ENCODE data around the gene UBTD2. TPM values are rescaled to one million over a fixed set of nuclear protein-coding genes. Genes with fewer than 3 reads are reported as not detected.

UBTD2 gene
- polyA plus RNA-seq, 3 donors, result 2.3 to 3.2 (median 2.6) TPM

GRCh38 chr5:172267943-172268342 is 15.6 kb downstream of the UBTD2 start:
- Mint-ChIP-seq H3K4me3 (no peak overlapping the region), H3K4me1 (peaks cover 5% of the 10 kb centered on the region), H3K27ac (no peak overlapping the region), H3K9me3 (no peaks in the 10 kb centered on the region), H3K36me3 (peaks cover 8 to 15% of the 10 kb centered on the region in 2 donors), H3K27me3 (ENCODE audit: low read depth in 3 of 3) (no peaks in the 10 kb centered on the region)
- intact Hi-C loops (cut with micrococcal nuclease), result no loop called here
- 35% methylated on average over 2 of the region's 4 CpGs for WGBS (ENCODE audit: insufficient coverage)
- no peak overlapping the region for H3K9ac ChIP-seq (ENCODE audit: insufficient read depth, low read length, poor library complexity, severe bottlenecking)
- H3K27ac ChIP-seq (ENCODE audit: low read depth in 1 of 2, low read length in 2 of 2), result no peak overlapping the region
- H3K36me3 ChIP-seq (replicated peaks in 1 of 2; ENCODE audit: control insufficient read depth in 1 of 2, insufficient read depth in 2 of 2, low read length in 2 of 2), result no peaks in the 10 kb centered on the region
- peaks cover 14% of the 10 kb centered on the region for H3K79me2 ChIP-seq (ENCODE audit: insufficient read depth, low read length)
- no peak overlapping the region for H3K4me3 ChIP-seq (replicated peaks in 1 of 3; ENCODE audit: low read depth in 2 of 3, low read length in 3 of 3)
- no peaks in the 10 kb centered on the region for H3K9me3 ChIP-seq (replicated peaks in 1 of 2; ENCODE audit: control insufficient read depth in 1 of 2, insufficient read depth in 1 of 2, low read length in 2 of 2)
- H3K4me1 ChIP-seq (ENCODE audit: control insufficient read depth in 1 of 2, insufficient read depth in 2 of 2, low read length in 2 of 2), result no peaks in the 10 kb centered on the region
- DNase-seq, result no peak
- H4K20me1 ChIP-seq (ENCODE audit: insufficient read depth, low read length), result no peaks in the 10 kb centered on the region
- H3K27me3 ChIP-seq (ENCODE audit: control insufficient read depth in 2 of 2, insufficient read depth in 2 of 2, low read length in 2 of 2), result no peaks in the 10 kb centered on the region
- H2AFZ ChIP-seq (ENCODE audit: insufficient read depth, low read depth, low read length, poor library complexity, severe bottlenecking), result no peak overlapping the region
- H3K4me2 ChIP-seq (replicated peaks; ENCODE audit: extremely low read depth, low read length, poor library complexity, severe bottlenecking), result no peak overlapping the region
- no peak for TF ChIP-seq CTCF (IDR thresholded peaks at IDR 0.05)

GRCh38 chr5:172266676-172267092 is 16.9 kb downstream of the UBTD2 start:
- intact Hi-C loops (cut with micrococcal nuclease), result no loop called here
- no CpG with 5 or more reads among the region's 4 CpGs for WGBS (ENCODE audit: insufficient coverage)
- Mint-ChIP-seq H3K9me3 (no peaks in the 10 kb centered on the region), H3K36me3 (peaks cover 8 to 15% of the 10 kb centered on the region in 2 donors), H3K27ac (no peak overlapping the region), H3K27me3 (ENCODE audit: low read depth in 3 of 3) (no peaks in the 10 kb centered on the region), H3K4me3 (no peak overlapping the region), H3K4me1 (peaks cover 5% of the 10 kb centered on the region)
- Histone ChIP-seq H3K4me1 (ENCODE audit: control insufficient read depth in 1 of 2, insufficient read depth in 2 of 2, low read length in 2 of 2) (no peaks in the 10 kb centered on the region), H4K20me1 (ENCODE audit: insufficient read depth, low read length) (no peaks in the 10 kb centered on the region), H2AFZ (ENCODE audit: insufficient read depth, low read depth, low read length, poor library complexity, severe bottlenecking) (no peak overlapping the region), H3K79me2 (ENCODE audit: insufficient read depth, low read length) (peaks cover 16% of the 10 kb centered on the region), H3K4me2 (replicated peaks; ENCODE audit: extremely low read depth, low read length, poor library complexity, severe bottlenecking) (no peak overlapping the region), H3K4me3 (replicated peaks in 1 of 3; ENCODE audit: low read depth in 2 of 3, low read length in 3 of 3) (no peak overlapping the region), H3K27me3 (ENCODE audit: control insufficient read depth in 2 of 2, insufficient read depth in 2 of 2, low read length in 2 of 2) (no peaks in the 10 kb centered on the region), H3K9me3 (replicated peaks in 1 of 2; ENCODE audit: control insufficient read depth in 1 of 2, insufficient read depth in 1 of 2, low read length in 2 of 2) (no peaks in the 10 kb centered on the region), H3K36me3 (replicated peaks in 1 of 2; ENCODE audit: control insufficient read depth in 1 of 2, insufficient read depth in 2 of 2, low read length in 2 of 2) (no peaks in the 10 kb centered on the region), H3K9ac (ENCODE audit: insufficient read depth, low read length, poor library complexity, severe bottlenecking) (no peak overlapping the region), H3K27ac (ENCODE audit: low read depth in 1 of 2, low read length in 2 of 2) (no peak overlapping the region)
- DNase-seq, result no peak
- TF ChIP-seq CTCF (IDR thresholded peaks at IDR 0.05), result no peak

Measured in CD14-positive monocyte (primary cell).